HG03175 (cell line): Measurements from ENCODE around the gene MSH2.

Experiments
- ATAC-seq: cut with Tn5 transposase; IDR thresholded peaks from one replicate; pipeline ENCODE4 v1.9.1; 2021; ENCODE audit warnings: mild to moderate bottlenecking, moderate library complexity; ENCODE audit not compliant: unreplicated experiment

Gene MSH2

GRCh38 chr2:47530105-47530760 lies 127.3 kb downstream of the MSH2 start:
- no peak for ATAC-seq

- no peak for ATAC-seq
Measured at GRCh38 chr2:47531378-47532042, 128.6 kb downstream of the MSH2 start.
